H1 (cell line): Measurements from ENCODE around the gene CLIC3.

ENCODE experiments used
- TF ChIP-seq, protein P1 (sequence below), 3 experiments: IDR thresholded peaks; 1 replicate in 2 of 3; 2 replicates in 1 of 3; pipeline versions ENCODE4 v1.5.1 to v1.6.1; 2011; ENCODE audit warnings: low read length in 3 of 3, mild to moderate bottlenecking in 3 of 3, inconsistent platforms in 2 of 3, low read depth in 1 of 3, moderate library complexity in 1 of 3; ENCODE audit not compliant: insufficient read depth in 1 of 3; ENCODE audit errors: control extremely low read depth in 1 of 3
- TF ChIP-seq, protein P2 (sequence below): fragments of 300-600 bp; sonication (generic); IDR thresholded peaks from 2 replicates; pipeline ENCODE4 v1.7.1; 2012; ENCODE audit warnings: low read length, moderate library complexity, mild to moderate bottlenecking, inconsistent platforms; ENCODE audit not compliant: insufficient replicate concordance

DNA sequence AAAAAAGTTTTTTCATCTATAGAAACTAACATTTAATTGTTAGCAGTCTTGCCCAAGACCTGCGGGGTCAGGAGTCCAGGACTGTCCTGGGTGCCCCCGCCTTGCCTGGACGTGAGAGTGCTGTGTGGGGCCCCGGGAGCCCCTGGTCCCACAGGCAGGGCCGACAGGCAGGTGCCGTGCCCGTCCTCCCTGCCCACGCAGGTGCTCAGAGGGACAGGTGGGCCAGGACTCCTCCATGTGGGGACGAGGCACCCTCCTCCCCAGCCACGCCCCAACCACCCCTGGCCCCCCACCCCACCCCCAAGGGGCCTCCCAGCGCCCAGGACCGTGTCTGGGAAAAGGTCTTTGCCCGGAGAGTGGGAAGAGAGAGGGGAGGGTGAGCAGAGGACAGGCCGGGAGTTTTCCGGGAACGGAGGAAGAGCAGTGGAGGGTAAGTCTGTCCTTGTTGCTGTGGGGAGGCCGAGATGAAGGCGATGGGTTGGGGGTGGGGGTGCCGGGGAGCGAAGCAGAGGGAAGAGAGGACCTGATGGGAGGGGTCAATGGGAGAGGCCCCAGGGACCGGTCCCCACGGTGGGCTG is 47.0 kb downstream of the CLIC3 start:
- TF ChIP-seq, protein P1, sequence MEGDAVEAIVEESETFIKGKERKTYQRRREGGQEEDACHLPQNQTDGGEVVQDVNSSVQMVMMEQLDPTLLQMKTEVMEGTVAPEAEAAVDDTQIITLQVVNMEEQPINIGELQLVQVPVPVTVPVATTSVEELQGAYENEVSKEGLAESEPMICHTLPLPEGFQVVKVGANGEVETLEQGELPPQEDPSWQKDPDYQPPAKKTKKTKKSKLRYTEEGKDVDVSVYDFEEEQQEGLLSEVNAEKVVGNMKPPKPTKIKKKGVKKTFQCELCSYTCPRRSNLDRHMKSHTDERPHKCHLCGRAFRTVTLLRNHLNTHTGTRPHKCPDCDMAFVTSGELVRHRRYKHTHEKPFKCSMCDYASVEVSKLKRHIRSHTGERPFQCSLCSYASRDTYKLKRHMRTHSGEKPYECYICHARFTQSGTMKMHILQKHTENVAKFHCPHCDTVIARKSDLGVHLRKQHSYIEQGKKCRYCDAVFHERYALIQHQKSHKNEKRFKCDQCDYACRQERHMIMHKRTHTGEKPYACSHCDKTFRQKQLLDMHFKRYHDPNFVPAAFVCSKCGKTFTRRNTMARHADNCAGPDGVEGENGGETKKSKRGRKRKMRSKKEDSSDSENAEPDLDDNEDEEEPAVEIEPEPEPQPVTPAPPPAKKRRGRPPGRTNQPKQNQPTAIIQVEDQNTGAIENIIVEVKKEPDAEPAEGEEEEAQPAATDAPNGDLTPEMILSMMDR (IDR thresholded peaks at IDR 0.05; ENCODE audit: control extremely low read depth in 1 of 3, insufficient read depth in 1 of 3, low read depth in 1 of 3, low read length in 3 of 3): no peak
- TF ChIP-seq, protein P2, sequence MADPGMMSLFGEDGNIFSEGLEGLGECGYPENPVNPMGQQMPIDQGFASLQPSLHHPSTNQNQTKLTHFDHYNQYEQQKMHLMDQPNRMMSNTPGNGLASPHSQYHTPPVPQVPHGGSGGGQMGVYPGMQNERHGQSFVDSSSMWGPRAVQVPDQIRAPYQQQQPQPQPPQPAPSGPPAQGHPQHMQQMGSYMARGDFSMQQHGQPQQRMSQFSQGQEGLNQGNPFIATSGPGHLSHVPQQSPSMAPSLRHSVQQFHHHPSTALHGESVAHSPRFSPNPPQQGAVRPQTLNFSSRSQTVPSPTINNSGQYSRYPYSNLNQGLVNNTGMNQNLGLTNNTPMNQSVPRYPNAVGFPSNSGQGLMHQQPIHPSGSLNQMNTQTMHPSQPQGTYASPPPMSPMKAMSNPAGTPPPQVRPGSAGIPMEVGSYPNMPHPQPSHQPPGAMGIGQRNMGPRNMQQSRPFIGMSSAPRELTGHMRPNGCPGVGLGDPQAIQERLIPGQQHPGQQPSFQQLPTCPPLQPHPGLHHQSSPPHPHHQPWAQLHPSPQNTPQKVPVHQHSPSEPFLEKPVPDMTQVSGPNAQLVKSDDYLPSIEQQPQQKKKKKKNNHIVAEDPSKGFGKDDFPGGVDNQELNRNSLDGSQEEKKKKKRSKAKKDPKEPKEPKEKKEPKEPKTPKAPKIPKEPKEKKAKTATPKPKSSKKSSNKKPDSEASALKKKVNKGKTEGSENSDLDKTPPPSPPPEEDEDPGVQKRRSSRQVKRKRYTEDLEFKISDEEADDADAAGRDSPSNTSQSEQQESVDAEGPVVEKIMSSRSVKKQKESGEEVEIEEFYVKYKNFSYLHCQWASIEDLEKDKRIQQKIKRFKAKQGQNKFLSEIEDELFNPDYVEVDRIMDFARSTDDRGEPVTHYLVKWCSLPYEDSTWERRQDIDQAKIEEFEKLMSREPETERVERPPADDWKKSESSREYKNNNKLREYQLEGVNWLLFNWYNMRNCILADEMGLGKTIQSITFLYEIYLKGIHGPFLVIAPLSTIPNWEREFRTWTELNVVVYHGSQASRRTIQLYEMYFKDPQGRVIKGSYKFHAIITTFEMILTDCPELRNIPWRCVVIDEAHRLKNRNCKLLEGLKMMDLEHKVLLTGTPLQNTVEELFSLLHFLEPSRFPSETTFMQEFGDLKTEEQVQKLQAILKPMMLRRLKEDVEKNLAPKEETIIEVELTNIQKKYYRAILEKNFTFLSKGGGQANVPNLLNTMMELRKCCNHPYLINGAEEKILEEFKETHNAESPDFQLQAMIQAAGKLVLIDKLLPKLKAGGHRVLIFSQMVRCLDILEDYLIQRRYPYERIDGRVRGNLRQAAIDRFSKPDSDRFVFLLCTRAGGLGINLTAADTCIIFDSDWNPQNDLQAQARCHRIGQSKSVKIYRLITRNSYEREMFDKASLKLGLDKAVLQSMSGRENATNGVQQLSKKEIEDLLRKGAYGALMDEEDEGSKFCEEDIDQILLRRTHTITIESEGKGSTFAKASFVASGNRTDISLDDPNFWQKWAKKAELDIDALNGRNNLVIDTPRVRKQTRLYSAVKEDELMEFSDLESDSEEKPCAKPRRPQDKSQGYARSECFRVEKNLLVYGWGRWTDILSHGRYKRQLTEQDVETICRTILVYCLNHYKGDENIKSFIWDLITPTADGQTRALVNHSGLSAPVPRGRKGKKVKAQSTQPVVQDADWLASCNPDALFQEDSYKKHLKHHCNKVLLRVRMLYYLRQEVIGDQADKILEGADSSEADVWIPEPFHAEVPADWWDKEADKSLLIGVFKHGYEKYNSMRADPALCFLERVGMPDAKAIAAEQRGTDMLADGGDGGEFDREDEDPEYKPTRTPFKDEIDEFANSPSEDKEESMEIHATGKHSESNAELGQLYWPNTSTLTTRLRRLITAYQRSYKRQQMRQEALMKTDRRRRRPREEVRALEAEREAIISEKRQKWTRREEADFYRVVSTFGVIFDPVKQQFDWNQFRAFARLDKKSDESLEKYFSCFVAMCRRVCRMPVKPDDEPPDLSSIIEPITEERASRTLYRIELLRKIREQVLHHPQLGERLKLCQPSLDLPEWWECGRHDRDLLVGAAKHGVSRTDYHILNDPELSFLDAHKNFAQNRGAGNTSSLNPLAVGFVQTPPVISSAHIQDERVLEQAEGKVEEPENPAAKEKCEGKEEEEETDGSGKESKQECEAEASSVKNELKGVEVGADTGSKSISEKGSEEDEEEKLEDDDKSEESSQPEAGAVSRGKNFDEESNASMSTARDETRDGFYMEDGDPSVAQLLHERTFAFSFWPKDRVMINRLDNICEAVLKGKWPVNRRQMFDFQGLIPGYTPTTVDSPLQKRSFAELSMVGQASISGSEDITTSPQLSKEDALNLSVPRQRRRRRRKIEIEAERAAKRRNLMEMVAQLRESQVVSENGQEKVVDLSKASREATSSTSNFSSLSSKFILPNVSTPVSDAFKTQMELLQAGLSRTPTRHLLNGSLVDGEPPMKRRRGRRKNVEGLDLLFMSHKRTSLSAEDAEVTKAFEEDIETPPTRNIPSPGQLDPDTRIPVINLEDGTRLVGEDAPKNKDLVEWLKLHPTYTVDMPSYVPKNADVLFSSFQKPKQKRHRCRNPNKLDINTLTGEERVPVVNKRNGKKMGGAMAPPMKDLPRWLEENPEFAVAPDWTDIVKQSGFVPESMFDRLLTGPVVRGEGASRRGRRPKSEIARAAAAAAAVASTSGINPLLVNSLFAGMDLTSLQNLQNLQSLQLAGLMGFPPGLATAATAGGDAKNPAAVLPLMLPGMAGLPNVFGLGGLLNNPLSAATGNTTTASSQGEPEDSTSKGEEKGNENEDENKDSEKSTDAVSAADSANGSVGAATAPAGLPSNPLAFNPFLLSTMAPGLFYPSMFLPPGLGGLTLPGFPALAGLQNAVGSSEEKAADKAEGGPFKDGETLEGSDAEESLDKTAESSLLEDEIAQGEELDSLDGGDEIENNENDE: no peak
